ENCODE data around the gene CDKN2B.

GRCh38 chr9:22041344-22041743 lies 32.2 kb upstream of the CDKN2B start:
- TF ChIP-seq POLR2AphosphoS5 (IDR thresholded peaks at IDR 0.05; ENCODE audit: borderline replicate concordance, low read depth, low read length) (no peak), EZH2 (IDR thresholded peaks at IDR 0.05) (no peak), FOXP2 (optimal IDR thresholded peaks at IDR 0.05; ENCODE audit: control extremely low read depth, extremely low read length, insufficient read depth) (no peak)

Measured in SK-N-MC (cell line).